Adrenal gland (tissue), 12 donors: Measurements from ENCODE around the gene MOCOS. TPM values are rescaled to one million over a fixed set of nuclear protein-coding genes. Genes with fewer than 3 reads are reported as not detected.

Experiments
- DNase-seq, 7 donors: peaks; one replicate each; pipeline ENCODE4 v3.0.0-alpha.2; 2019 to 2020
- H3K27ac ChIP-seq, 5 donors: fragments of 200-600 bp; sonication (generic) in 4 of 5; 1 replicate in 3 of 5; 2 replicates in 2 of 5; pipeline versions ENCODE4 v1.5.1 to v1.8.0; 2016 to 2020; ENCODE audit warnings: mild to moderate bottlenecking in 1 of 5
- H3K27me3 ChIP-seq: fragments of 200-600 bp; 2 replicates; pipeline ENCODE4 v1.8.0; 2021
- H3K36me3 ChIP-seq, 2 donors: fragments of 200-600 bp; replicated peaks in 1 of 2; 1 replicate in 1 of 2; 2 replicates in 1 of 2; pipeline versions ENCODE4 v1.5.1 to v1.8.0; 2018 to 2022
- H3K4me1 ChIP-seq, 2 donors: fragments of 200-600 bp; replicated peaks in 1 of 2; 1 replicate in 1 of 2; 2 replicates in 1 of 2; pipeline versions ENCODE4 v1.5.1 to v1.8.0; 2018 to 2021
- H3K4me3 ChIP-seq, 4 donors: fragments of 200-600 bp; sonication (generic) in 3 of 4; one replicate each; pipeline ENCODE4 v1.5.1; 2016 to 2018
- H3K9me3 ChIP-seq, 3 donors: fragments of 200-600 bp; sonication (generic) in 1 of 3; replicated peaks in 1 of 3; 1 replicate in 2 of 3; 2 replicates in 1 of 3; pipeline versions ENCODE4 v1.5.1 to v1.8.0; 2016 to 2021
- POLR2A ChIP-seq, 2 donors: fragments of 450-650 bp; IDR thresholded peaks; one replicate each; pipeline ENCODE4 v1.6.1; 2017; ENCODE audit warnings: antibody characterized with exemption in 2 of 2, mild to moderate bottlenecking in 2 of 2, moderate library complexity in 1 of 2
- WGBS, 4 donors: extraction: QIAGEN DNeasy Blood & Tissue Kit in 2 of 4; methylation state at CpG; one replicate each; pipeline versions ENCODE4 v1.1.5 to v1.1.7; 2013 to 2017; 5-methylcytosine and 5-hydroxymethylcytosine counted together
- intact Hi-C, 2 donors: fragments of 100-400 bp; cut with DNase I; formaldehyde crosslinking; loops; one replicate each; pipeline versions ENCODE4 v1.14.1 to v1.15.0; 2022 to 2023
- polyA plus RNA-seq, 3 donors: library from polyadenylated mRNA; stranded (reverse); fragments of 200-250 nt in 2 of 3; fragments of 350-450 nt in 1 of 3; fragmentation: Illumina TruSeq in 1 of 3; extraction: RNeasy Lipid Tissue Mini Kit (QIAGEN cat#74804) in 1 of 3; gene quantifications; one replicate each; pipeline ENCODE4 v1.2.3, GENCODE V29; 2013 to 2014
- total RNA-seq, 9 donors: library from RNA; depleted of rRNA in 4 of 9; stranded (reverse); fragments of >200 nt in 4 of 9; fragments of 120-200 nt in 1 of 9; fragmentation: NEBNext Ultra II Directional in 1 of 9; extraction: Animal tissue kit (Norgen Biotek cat#: 25700) in 1 of 9; gene quantifications; one replicate each; pipeline versions ENCODE4 v1.1.0 to v1.2.4, GENCODE V29; 2013 to 2023
- TF ChIP-seq, protein P1 (sequence below), 6 experiments: fragments of 450-650 bp in 4 of 6; fragments of 200-600 bp in 2 of 6; sonication (generic) in 1 of 6; IDR thresholded peaks; 1 replicate in 5 of 6; 2 replicates in 1 of 6; pipeline versions ENCODE4 v1.5.1 to v1.8.0; 2016 to 2021; ENCODE audit warnings: antibody characterized with exemption in 6 of 6, mild to moderate bottlenecking in 2 of 6, moderate library complexity in 1 of 6
- donor health status: healthy with polysubstance abuse.
- donor health status: Bipolar disorder and iron deficiency.
- donor health status: DM: yes; HTN: yes; CAD: no.
- donor health status: DM: no; HTN: no; CAD: no.
- donor health status: DM: no; HTN: no; CAD: no.
- donor health status: DM: yes; HTN: yes; CAD: no.

The MOCOS gene
- total and polyA plus RNA-seq, 12 donors = 7.6 to 88.1 (median 20.9) TPM

DNA sequence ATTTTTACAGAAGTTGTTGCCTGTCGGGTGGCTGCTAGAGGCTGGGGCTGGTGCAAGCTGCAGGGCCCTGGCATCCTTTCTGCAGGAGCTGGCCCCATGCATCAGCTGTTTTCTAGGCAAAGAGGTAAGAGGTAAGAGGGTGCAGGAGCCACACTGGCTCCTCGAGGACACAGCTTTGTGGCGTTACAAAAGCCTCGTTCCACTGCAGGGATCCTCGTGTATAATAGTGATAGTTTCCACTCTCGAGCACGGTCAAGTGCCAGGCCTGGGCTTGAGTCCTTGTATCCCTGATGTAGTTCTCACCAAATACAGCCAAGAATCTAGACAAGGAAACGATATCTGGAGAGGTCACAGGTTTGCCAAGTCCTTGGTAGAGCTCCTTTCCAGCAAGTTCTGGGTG is 77.0 kb downstream of the MOCOS start:
- Histone ChIP-seq H3K27ac (no peak overlapping the region), H3K4me1 (peaks cover 0 to 8% of the 10 kb centered on the region in 2 donors), H3K9me3 (no peaks in the 10 kb centered on the region), H3K36me3 (peaks cover 0 to 4% of the 10 kb centered on the region in 2 donors), H3K4me3 (no peak overlapping the region), H3K27me3 (no peaks in the 10 kb centered on the region)
- WGBS, 4 donors = 89 to 93% (median 90%) methylated on average over 8 of the region's 8 CpGs
- TF ChIP-seq, protein P1, sequence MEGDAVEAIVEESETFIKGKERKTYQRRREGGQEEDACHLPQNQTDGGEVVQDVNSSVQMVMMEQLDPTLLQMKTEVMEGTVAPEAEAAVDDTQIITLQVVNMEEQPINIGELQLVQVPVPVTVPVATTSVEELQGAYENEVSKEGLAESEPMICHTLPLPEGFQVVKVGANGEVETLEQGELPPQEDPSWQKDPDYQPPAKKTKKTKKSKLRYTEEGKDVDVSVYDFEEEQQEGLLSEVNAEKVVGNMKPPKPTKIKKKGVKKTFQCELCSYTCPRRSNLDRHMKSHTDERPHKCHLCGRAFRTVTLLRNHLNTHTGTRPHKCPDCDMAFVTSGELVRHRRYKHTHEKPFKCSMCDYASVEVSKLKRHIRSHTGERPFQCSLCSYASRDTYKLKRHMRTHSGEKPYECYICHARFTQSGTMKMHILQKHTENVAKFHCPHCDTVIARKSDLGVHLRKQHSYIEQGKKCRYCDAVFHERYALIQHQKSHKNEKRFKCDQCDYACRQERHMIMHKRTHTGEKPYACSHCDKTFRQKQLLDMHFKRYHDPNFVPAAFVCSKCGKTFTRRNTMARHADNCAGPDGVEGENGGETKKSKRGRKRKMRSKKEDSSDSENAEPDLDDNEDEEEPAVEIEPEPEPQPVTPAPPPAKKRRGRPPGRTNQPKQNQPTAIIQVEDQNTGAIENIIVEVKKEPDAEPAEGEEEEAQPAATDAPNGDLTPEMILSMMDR (IDR thresholded peaks at IDR 0.05) = no peak
- TF ChIP-seq POLR2A (IDR thresholded peaks at IDR 0.05) = no peak
- intact Hi-C loops = loop anchor here in 1 of 2 donors (10.0 kb wide), 1 partner anchor 59 kb away; no protein-coding TSS in a partner anchor
- DNase-seq = no peak

DNA sequence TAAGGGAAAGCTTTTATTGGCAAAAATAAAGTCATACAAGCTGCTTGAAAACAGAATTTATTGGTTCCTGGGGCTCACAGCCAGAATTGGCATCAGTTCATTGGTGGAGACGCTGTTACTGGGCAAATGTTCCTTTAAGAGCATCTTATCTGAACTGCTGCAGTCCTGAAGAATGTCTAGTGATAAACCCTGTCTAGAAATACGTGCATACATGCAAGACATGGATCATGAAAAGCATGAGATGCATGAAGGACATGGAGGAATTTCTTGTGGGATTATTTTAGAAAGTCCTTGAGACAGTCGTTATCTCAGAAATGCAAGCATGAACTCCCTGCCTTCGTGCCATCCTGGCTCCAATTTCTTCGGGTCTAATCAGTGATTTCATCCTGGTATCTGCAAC is 77.7 kb downstream of the MOCOS start:
- H3K4me3 ChIP-seq = no peak overlapping the region
- WGBS, 4 donors = 25 to 29% (median 27%) methylated on average over 5 of the region's 5 CpGs
- peak in 4 of 7 donors; percentile 21 to 49 (median 32) for DNase-seq
- H3K27ac ChIP-seq = no peak overlapping the region
- no peak for TF ChIP-seq POLR2A (IDR thresholded peaks at IDR 0.05)
- TF ChIP-seq, protein P1 (IDR thresholded peaks at IDR 0.05) = no peak
- H3K27me3 ChIP-seq = no peaks in the 10 kb centered on the region
- intact Hi-C loops = loop anchor here in 1 of 2 donors (10.0 kb wide), 1 partner anchor 60 kb away; no protein-coding TSS in a partner anchor
- H3K36me3 ChIP-seq = peaks cover 0 to 4% of the 10 kb centered on the region in 2 donors
- peaks cover 0 to 8% of the 10 kb centered on the region in 2 donors for H3K4me1 ChIP-seq
- H3K9me3 ChIP-seq = no peaks in the 10 kb centered on the region

DNA sequence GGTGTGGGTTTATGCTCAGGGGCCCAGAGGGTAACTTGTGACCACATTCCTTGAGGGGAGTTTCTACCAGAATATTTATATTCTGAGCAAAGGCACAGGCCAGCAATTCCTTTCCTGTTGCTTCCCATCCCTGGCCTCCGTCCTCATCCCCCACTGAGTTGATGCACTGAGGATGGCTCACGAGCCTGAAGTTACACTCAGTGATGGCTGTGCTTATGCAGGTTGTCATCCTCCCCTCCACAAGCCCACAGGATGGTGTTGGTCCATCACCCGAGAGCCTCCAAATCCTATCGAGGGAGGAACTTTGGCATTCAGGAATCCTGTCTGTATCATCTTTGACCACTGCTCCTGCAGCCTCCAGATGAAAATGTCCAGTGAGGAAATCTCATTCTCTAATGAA is 81.9 kb downstream of the MOCOS start:
- DNase-seq = no peak
- no peak overlapping the region for H3K27ac ChIP-seq
- H3K9me3 ChIP-seq = no peaks in the 10 kb centered on the region
- peaks cover 0 to 8% of the 10 kb centered on the region in 2 donors for H3K4me1 ChIP-seq
- intact Hi-C loops = loop anchor here in 1 of 2 donors (10.0 kb wide), 1 partner anchor 64 kb away; no protein-coding TSS in a partner anchor
- TF ChIP-seq, protein P1 (IDR thresholded peaks at IDR 0.05) = no peak
- TF ChIP-seq POLR2A (IDR thresholded peaks at IDR 0.05) = no peak
- 89 to 100% (median 94%) methylated on average over 1 to 4 of the region's 4 CpGs for WGBS, 4 donors
- peaks cover 0 to 4% of the 10 kb centered on the region in 2 donors for H3K36me3 ChIP-seq
- no peaks in the 10 kb centered on the region for H3K27me3 ChIP-seq
- no peak overlapping the region for H3K4me3 ChIP-seq

DNA sequence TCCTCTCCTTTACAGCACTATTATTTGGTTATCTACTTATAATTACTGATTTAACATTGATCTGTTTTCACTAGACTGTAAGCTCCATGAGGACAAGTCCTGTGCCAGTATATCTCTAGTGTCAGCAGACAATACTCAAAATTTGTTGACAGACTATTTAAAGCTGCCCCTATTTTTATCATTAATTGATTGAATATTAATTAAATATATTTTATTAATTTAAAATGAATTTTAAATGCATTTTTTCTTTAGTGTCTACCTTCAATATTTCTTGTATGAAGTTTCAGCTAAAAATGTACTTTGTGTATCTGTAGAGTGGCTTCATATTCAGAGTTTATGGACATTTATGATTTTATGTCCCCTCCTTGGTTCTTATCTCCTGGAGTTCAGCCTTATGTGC is 83.9 kb downstream of the MOCOS start:
- TF ChIP-seq, protein P1 (IDR thresholded peaks at IDR 0.05) = no peak
- no peak for TF ChIP-seq POLR2A (IDR thresholded peaks at IDR 0.05)
- Histone ChIP-seq H3K27me3 (no peaks in the 10 kb centered on the region), H3K4me3 (no peak overlapping the region), H3K9me3 (no peaks in the 10 kb centered on the region), H3K27ac (no peak overlapping the region), H3K4me1 (no peaks in the 10 kb centered on the region), H3K36me3 (peaks cover 0 to 4% of the 10 kb centered on the region in 2 donors)
- no peak for DNase-seq
- intact Hi-C loops = no loop called here
